Measurements from ENCODE around the gene MAPK8IP2.

- no peak for TF ChIP-seq EP300 (IDR thresholded peaks at IDR 0.05)
- no peak for TF ChIP-seq POLR2A (IDR thresholded peaks at IDR 0.05)
- TF ChIP-seq, protein P1, sequence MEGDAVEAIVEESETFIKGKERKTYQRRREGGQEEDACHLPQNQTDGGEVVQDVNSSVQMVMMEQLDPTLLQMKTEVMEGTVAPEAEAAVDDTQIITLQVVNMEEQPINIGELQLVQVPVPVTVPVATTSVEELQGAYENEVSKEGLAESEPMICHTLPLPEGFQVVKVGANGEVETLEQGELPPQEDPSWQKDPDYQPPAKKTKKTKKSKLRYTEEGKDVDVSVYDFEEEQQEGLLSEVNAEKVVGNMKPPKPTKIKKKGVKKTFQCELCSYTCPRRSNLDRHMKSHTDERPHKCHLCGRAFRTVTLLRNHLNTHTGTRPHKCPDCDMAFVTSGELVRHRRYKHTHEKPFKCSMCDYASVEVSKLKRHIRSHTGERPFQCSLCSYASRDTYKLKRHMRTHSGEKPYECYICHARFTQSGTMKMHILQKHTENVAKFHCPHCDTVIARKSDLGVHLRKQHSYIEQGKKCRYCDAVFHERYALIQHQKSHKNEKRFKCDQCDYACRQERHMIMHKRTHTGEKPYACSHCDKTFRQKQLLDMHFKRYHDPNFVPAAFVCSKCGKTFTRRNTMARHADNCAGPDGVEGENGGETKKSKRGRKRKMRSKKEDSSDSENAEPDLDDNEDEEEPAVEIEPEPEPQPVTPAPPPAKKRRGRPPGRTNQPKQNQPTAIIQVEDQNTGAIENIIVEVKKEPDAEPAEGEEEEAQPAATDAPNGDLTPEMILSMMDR (IDR thresholded peaks at IDR 0.05) = no peak
- no peak for TF ChIP-seq POLR2AphosphoS5 (IDR thresholded peaks at IDR 0.05)
Measured at GRCh38 chr22:50608996-50609395, 8.4 kb downstream of the MAPK8IP2 start.
